ENCODE data around the gene CHCHD3. TPM values are rescaled to one million over a fixed set of nuclear protein-coding genes. Genes with fewer than 3 reads are reported as not detected.

Gene CHCHD3
- total and polyA plus RNA-seq, 2 donors (not counting 1 experiment from before 2014, with no cell fraction given), result 80.8 to 94.0 TPM

GRCh38 chr7:133020496-133020895, 61.4 kb downstream of the CHCHD3 start:
- H4K20me1 ChIP-seq (ENCODE audit: control insufficient read depth, extremely low read depth, insufficient read depth, low read length), result no peaks in the 10 kb centered on the region
- no peaks in the 10 kb centered on the region for H3K79me2 ChIP-seq (ENCODE audit: control insufficient read depth, insufficient read depth, low read length)
- H3K27me3 ChIP-seq (ENCODE audit: control insufficient read depth, insufficient read depth, low read length), result no peaks in the 10 kb centered on the region
- H3K36me3 ChIP-seq (ENCODE audit: control insufficient read depth, insufficient read depth, low read length), result no peaks in the 10 kb centered on the region
- no peak for DNase-seq (ENCODE audit: low read depth in 2 of 2)
- no peak overlapping the region for H3K27ac ChIP-seq (ENCODE audit: insufficient read depth, low read length)
- no peaks in the 10 kb centered on the region for H3K4me1 ChIP-seq (ENCODE audit: control insufficient read depth, extremely low read depth, insufficient read depth, low read length)
- H2AFZ ChIP-seq (ENCODE audit: low read length), result no peak overlapping the region
- no peak overlapping the region for H3K4me3 ChIP-seq (replicated peaks in 1 of 4; ENCODE audit: control extremely low read depth in 1 of 4, insufficient read depth in 1 of 4, low read depth in 3 of 4, low read length in 4 of 4)
- no peak overlapping the region for H3K4me2 ChIP-seq (ENCODE audit: extremely low read depth, insufficient read depth, low read length)
- TF ChIP-seq, protein P1, sequence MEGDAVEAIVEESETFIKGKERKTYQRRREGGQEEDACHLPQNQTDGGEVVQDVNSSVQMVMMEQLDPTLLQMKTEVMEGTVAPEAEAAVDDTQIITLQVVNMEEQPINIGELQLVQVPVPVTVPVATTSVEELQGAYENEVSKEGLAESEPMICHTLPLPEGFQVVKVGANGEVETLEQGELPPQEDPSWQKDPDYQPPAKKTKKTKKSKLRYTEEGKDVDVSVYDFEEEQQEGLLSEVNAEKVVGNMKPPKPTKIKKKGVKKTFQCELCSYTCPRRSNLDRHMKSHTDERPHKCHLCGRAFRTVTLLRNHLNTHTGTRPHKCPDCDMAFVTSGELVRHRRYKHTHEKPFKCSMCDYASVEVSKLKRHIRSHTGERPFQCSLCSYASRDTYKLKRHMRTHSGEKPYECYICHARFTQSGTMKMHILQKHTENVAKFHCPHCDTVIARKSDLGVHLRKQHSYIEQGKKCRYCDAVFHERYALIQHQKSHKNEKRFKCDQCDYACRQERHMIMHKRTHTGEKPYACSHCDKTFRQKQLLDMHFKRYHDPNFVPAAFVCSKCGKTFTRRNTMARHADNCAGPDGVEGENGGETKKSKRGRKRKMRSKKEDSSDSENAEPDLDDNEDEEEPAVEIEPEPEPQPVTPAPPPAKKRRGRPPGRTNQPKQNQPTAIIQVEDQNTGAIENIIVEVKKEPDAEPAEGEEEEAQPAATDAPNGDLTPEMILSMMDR (conservative IDR thresholded peaks at IDR 0.05 in 1 of 2, IDR thresholded peaks at IDR 0.05 in 1 of 2; ENCODE audit: low read depth in 1 of 2, low read length in 2 of 2), result no peak
- no peak overlapping the region for H3K9ac ChIP-seq (ENCODE audit: insufficient read depth, low read length)
- H3K9me3 ChIP-seq (ENCODE audit: control insufficient read depth, insufficient read depth, low read depth, low read length), result no peaks in the 10 kb centered on the region

DNA sequence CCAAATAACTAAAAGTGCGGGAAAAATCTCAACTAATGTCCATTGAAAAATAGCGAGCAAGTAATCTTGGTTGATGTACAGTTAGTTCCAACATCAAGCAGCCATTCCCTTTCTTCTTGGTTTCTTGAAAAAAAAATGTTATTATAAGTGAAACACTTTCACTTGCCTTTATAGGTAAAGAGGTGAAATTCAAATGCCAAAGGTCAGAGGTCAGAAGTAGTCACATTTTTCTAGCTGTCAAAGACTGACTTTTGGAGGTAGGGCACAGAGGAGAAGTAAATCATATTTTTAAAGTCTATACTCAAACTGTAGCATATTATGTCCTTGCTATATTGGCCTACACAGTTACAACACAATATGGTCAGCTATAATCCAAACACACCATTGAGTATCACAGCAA, 62.3 kb downstream of the CHCHD3 start:
- DNase-seq (ENCODE audit: low read depth in 2 of 2), result no peak
- no peak overlapping the region for H3K9ac ChIP-seq (ENCODE audit: insufficient read depth, low read length)
- H3K27ac ChIP-seq (ENCODE audit: insufficient read depth, low read length), result no peak overlapping the region
- H3K9me3 ChIP-seq (ENCODE audit: control insufficient read depth, insufficient read depth, low read depth, low read length), result no peaks in the 10 kb centered on the region
- TF ChIP-seq EZH2 (IDR thresholded peaks at IDR 0.05; ENCODE audit: low read length, missing control alignments), result no peak
- TF ChIP-seq, protein P1 (conservative IDR thresholded peaks at IDR 0.05 in 1 of 2, IDR thresholded peaks at IDR 0.05 in 1 of 2; ENCODE audit: low read depth in 1 of 2, low read length in 2 of 2), result no peak
- H3K36me3 ChIP-seq (ENCODE audit: control insufficient read depth, insufficient read depth, low read length), result no peaks in the 10 kb centered on the region
- H3K27me3 ChIP-seq (ENCODE audit: control insufficient read depth, insufficient read depth, low read length), result no peaks in the 10 kb centered on the region
- no peaks in the 10 kb centered on the region for H4K20me1 ChIP-seq (ENCODE audit: control insufficient read depth, extremely low read depth, insufficient read depth, low read length)
- no peaks in the 10 kb centered on the region for H3K79me2 ChIP-seq (ENCODE audit: control insufficient read depth, insufficient read depth, low read length)
- H3K4me3 ChIP-seq (replicated peaks in 1 of 4; ENCODE audit: control extremely low read depth in 1 of 4, insufficient read depth in 1 of 4, low read depth in 3 of 4, low read length in 4 of 4), result no peak overlapping the region
- H3K4me2 ChIP-seq (ENCODE audit: extremely low read depth, insufficient read depth, low read length), result no peak overlapping the region
- H3K4me1 ChIP-seq (ENCODE audit: control insufficient read depth, extremely low read depth, insufficient read depth, low read length), result no peaks in the 10 kb centered on the region
- no peak overlapping the region for H2AFZ ChIP-seq (ENCODE audit: low read length)

DNA sequence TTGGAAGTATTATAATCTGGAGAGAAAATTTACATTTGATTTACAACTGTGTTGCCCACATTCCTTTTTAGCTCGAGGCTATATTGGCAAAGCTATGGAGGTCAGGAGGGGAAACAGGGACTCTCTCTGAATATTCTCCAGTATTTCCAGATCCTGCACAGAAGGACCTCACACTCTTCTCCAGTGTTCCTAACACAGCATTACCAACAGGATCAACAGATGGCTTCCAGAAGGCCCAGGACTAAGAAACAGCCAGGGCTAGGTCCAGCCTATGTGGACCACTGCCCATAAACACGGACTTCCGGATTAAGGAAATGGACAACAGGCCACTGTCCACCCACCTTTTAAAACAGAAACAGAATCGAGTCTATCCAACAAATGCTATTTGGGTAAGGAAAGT, 65.3 kb downstream of the CHCHD3 start:
- Histone ChIP-seq H3K9ac (ENCODE audit: insufficient read depth, low read length) (no peak overlapping the region), H3K9me3 (ENCODE audit: control insufficient read depth, insufficient read depth, low read depth, low read length) (no peaks in the 10 kb centered on the region), H3K4me1 (ENCODE audit: control insufficient read depth, extremely low read depth, insufficient read depth, low read length) (no peaks in the 10 kb centered on the region), H3K4me2 (ENCODE audit: extremely low read depth, insufficient read depth, low read length) (no peak overlapping the region), H2AFZ (ENCODE audit: low read length) (no peak overlapping the region), H3K79me2 (ENCODE audit: control insufficient read depth, insufficient read depth, low read length) (no peaks in the 10 kb centered on the region), H4K20me1 (ENCODE audit: control insufficient read depth, extremely low read depth, insufficient read depth, low read length) (no peaks in the 10 kb centered on the region), H3K36me3 (ENCODE audit: control insufficient read depth, insufficient read depth, low read length) (no peaks in the 10 kb centered on the region), H3K27me3 (ENCODE audit: control insufficient read depth, insufficient read depth, low read length) (no peaks in the 10 kb centered on the region), H3K4me3 (replicated peaks in 1 of 4; ENCODE audit: control extremely low read depth in 1 of 4, insufficient read depth in 1 of 4, low read depth in 3 of 4, low read length in 4 of 4) (no peak overlapping the region), H3K27ac (ENCODE audit: insufficient read depth, low read length) (no peak overlapping the region)
- no peak for DNase-seq (ENCODE audit: low read depth in 2 of 2)
- TF ChIP-seq, protein P1 (conservative IDR thresholded peaks at IDR 0.05 in 1 of 2, IDR thresholded peaks at IDR 0.05 in 1 of 2; ENCODE audit: low read depth in 1 of 2, low read length in 2 of 2), result no peak
